Loucy (cell line): Measurements from ENCODE around the gene KLHL25.

ENCODE experiments used
- H2AFZ ChIP-seq: fragments of 200-600 bp; sonication (generic); 2 replicates; pipeline ENCODE4 v1.6.0; 2016; ENCODE audit warnings: antibody characterized with exemption, mild to moderate bottlenecking, low read length, moderate library complexity
- H3F3A ChIP-seq: fragments of 200-600 bp; 2 replicates; pipeline ENCODE4 v1.6.0; 2016; ENCODE audit warnings: antibody characterized with exemption, low read depth, mild to moderate bottlenecking
- H3K27me3 ChIP-seq: fragments of 200-600 bp; sonication (generic); 2 replicates; pipeline ENCODE4 v1.6.1; 2014; ENCODE audit warnings: low read length, mild to moderate bottlenecking; ENCODE audit not compliant: insufficient read depth, poor library complexity, severe bottlenecking
- H3K36me3 ChIP-seq: fragments of 200-600 bp; sonication (generic); 2 replicates; pipeline ENCODE4 v1.6.1; 2016; ENCODE audit warnings: low read length; ENCODE audit not compliant: insufficient read depth
- H3K4me1 ChIP-seq: fragments of 200-600 bp; sonication (generic); 2 replicates; pipeline ENCODE4 v1.5.1; 2014; ENCODE audit warnings: low read length, mild to moderate bottlenecking; ENCODE audit not compliant: insufficient read depth, poor library complexity, severe bottlenecking
- H3K4me2 ChIP-seq: fragments of 200-600 bp; sonication (generic); 2 replicates; pipeline ENCODE4 v1.6.0; 2014; ENCODE audit warnings: antibody characterized with exemption, low read length, low read depth, mild to moderate bottlenecking; ENCODE audit not compliant: poor library complexity, severe bottlenecking
- H3K4me3 ChIP-seq: fragments of 200-600 bp; sonication (generic); 2 replicates; pipeline ENCODE4 v1.5.1; 2014; ENCODE audit warnings: low read length, mild to moderate bottlenecking, mixed read lengths; ENCODE audit not compliant: poor library complexity, severe bottlenecking
- H3K79me2 ChIP-seq: fragments of 200-600 bp; sonication (generic); 2 replicates; pipeline ENCODE4 v1.6.1; 2014; ENCODE audit warnings: low read length; ENCODE audit not compliant: insufficient read depth
- H3K9ac ChIP-seq: fragments of 200-600 bp; sonication (generic); 2 replicates; pipeline ENCODE4 v1.6.0; 2014; ENCODE audit warnings: mild to moderate bottlenecking, low read depth, low read length, moderate library complexity; ENCODE audit not compliant: poor library complexity, severe bottlenecking
- H3K9me2 ChIP-seq: fragments of 200-600 bp; sonication (generic); replicated peaks from 2 replicates; pipeline ENCODE4 v1.6.1; 2016; ENCODE audit warnings: low read depth, low read length, mixed read lengths
- H3K9me3 ChIP-seq: fragments of 200-600 bp; sonication (generic); 2 replicates; pipeline ENCODE4 v1.6.1; 2014; ENCODE audit warnings: mild to moderate bottlenecking, antibody characterized with exemption, low read length, low read depth; ENCODE audit not compliant: insufficient read depth
- H4K20me1 ChIP-seq: fragments of 200-600 bp; sonication (generic); 2 replicates; pipeline ENCODE4 v1.6.0; 2014; ENCODE audit warnings: antibody characterized with exemption, low read length, mild to moderate bottlenecking; ENCODE audit not compliant: insufficient read depth, poor library complexity, severe bottlenecking
- CTCF ChIP-seq: fragments of 200-600 bp; sonication (generic); conservative IDR thresholded peaks from 2 replicates; pipeline ENCODE4 v1.5.1; 2014; ENCODE audit warnings: mild to moderate bottlenecking, antibody characterized with exemption, low read length
- EZH2phosphoT487 ChIP-seq: fragments of 200-600 bp; IDR thresholded peaks from 2 replicates; pipeline ENCODE4 v1.6.1; 2018; ENCODE audit warnings: antibody characterized with exemption, mild to moderate bottlenecking, moderate library complexity, borderline replicate concordance

KLHL25 gene

DNA sequence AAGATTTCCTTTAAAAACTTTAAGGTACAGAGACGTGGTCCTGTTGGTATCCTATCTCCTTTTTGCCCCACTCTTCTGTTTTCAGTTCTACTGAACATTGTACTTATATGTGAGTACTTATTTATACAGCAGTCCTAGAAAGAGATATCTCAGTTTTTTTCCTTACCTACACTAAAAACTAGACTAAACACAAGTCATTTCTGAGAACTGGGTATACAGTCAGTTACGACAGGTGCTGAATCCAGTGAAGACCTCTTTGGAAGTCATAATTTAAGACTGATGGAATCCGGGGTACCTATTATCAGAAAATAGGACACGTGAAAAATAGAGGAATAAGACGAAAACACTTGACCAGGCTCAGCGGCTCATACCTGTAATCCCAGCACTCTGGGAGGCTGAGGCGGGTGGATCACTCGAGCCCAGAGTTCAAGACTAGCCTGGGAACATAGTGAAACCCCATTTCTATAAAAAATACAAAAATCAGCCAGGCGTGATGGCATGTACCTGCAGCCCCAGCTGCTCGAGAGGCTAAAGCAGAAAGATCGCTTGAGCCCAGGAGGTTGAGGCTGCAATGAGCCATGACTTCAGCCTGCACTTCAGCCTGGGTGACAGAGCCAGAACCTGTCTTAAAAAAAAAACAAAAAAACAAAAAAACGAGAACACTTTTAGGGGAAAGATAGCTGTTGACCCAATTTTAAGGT, 76.3 kb downstream of the KLHL25 start:
- H3K36me3 ChIP-seq, result peaks cover 97% of the 10 kb centered on the region

DNA sequence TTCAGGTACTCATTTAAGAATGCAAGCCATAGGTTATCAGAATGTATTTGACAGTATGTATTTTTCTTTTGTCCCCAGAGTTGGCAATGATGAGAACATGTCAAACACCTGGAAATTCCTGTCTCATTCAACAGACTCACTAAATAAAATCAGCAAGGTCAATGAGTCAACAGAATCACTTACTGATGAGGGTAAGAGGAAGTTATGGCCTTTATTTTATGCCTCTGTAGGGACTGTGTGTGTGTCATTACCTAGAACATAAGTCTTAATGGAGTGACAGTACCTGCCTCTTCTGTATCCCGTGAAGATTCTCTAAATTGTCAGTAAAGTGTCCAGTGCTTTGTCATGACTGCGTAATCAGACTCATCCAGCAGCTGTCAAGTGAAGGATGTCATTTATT, 77.5 kb downstream of the KLHL25 start:
- Histone ChIP-seq H3K79me2 (no peaks in the 10 kb centered on the region), H3K4me1 (no peaks in the 10 kb centered on the region), H3K4me2 (no peak overlapping the region), H3K9me3 (no peaks in the 10 kb centered on the region), H3K4me3 (no peak overlapping the region), H3F3A (no peaks in the 10 kb centered on the region), H3K27me3 (no peaks in the 10 kb centered on the region), H3K9ac (no peak overlapping the region), H4K20me1 (no peaks in the 10 kb centered on the region), H2AFZ (no peak overlapping the region), H3K36me3 (peaks cover 97% of the 10 kb centered on the region), H3K9me2 (no peaks in the 10 kb centered on the region)
- no peak for TF ChIP-seq EZH2phosphoT487
- no peak for TF ChIP-seq CTCF

More for the DNA sequence above, 76.3 kb downstream of the KLHL25 start:
- Histone ChIP-seq H3K79me2 (no peaks in the 10 kb centered on the region), H2AFZ (no peak overlapping the region), H3K9ac (no peak overlapping the region), H3K9me3 (no peaks in the 10 kb centered on the region), H3K4me1 (no peaks in the 10 kb centered on the region), H4K20me1 (no peaks in the 10 kb centered on the region), H3K4me2 (no peak overlapping the region), H3K4me3 (no peak overlapping the region), H3K9me2 (no peaks in the 10 kb centered on the region), H3K27me3 (no peaks in the 10 kb centered on the region), H3F3A (no peaks in the 10 kb centered on the region)
- TF ChIP-seq CTCF (no peak), EZH2phosphoT487 (no peak)

DNA sequence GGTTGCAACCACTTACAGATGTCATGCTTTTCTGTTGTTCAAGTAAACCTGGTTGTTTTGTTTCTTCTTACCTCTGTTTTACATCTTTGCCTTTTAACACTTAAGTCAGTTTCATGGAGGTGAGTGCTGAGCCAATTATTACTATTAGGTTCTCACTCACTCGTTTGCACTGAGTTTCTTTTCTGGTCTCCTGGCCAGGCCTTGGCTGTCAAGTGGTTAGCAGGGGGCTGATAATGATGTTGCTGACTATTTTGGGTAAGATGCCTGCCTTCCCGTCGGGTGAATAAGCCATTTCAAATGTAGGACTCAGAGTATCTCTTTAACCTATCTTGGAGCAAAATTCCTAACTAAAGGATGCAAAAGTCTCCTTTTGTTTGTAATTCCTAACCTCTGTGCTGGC, 78.5 kb downstream of the KLHL25 start:
- Histone ChIP-seq H3F3A (no peaks in the 10 kb centered on the region), H3K4me2 (no peak overlapping the region), H3K9me3 (no peaks in the 10 kb centered on the region), H3K79me2 (no peaks in the 10 kb centered on the region), H3K36me3 (peaks cover 97% of the 10 kb centered on the region), H3K27me3 (no peaks in the 10 kb centered on the region), H4K20me1 (no peaks in the 10 kb centered on the region), H3K9ac (no peak overlapping the region), H2AFZ (no peak overlapping the region), H3K4me1 (no peaks in the 10 kb centered on the region), H3K4me3 (no peak overlapping the region), H3K9me2 (no peaks in the 10 kb centered on the region)
- TF ChIP-seq EZH2phosphoT487 (no peak), CTCF (no peak)
